ENCODE data around the gene LRRC71. TPM values are rescaled to one million over a fixed set of nuclear protein-coding genes. Genes with fewer than 3 reads are reported as not detected.
A peak's percentile ranks its signal among the peaks of the same experiment; 100 is the strongest.

LRRC71 gene
- total RNA-seq (2013; cell fraction: nucleolus; rRNA removed) = not detected in 2 replicates
- total RNA-seq (2014; rRNA removed) (not detected in 2 replicates), total RNA-seq (2014; rRNA removed; fragmentation: Illumina TruSeq; extraction: Trizol) (not detected in 2 replicates), total RNA-seq (2021) (not detected in 2 replicates), polyA plus RNA-seq (2011; rRNA removed) (not detected in 2 replicates), polyA plus RNA-seq (2014; fragmentation: Illumina TruSeq; extraction: Trizol) (not detected in 2 replicates), polyA plus RNA-seq (2014; fragmentation: Nextera tagmentation; extraction: Ambion mirVana) (not detected), polyA plus RNA-seq (2014; rRNA removed) (not detected in 2 replicates), polyA plus RNA-seq (2016; fragmentation: Nextera tagmentation; extraction: Ambion mirVana) (not detected), polyA minus RNA-seq (2011; rRNA and poly(A)+ RNA removed) (not detected in 2 replicates), Bru-seq, nascent RNA (not detected), BruChase-seq, experiment 1, labeled RNA remaining after a 6-hour chase (not detected), BruChase-seq, experiment 2, labeled RNA remaining after a 2-hour chase (not detected)
- not detected for polyA plus RNA-seq (2011; ENCODE audit: low read depth)
- polyA plus RNA-seq (2011; cell fraction: cytosol; rRNA removed) = not detected in 2 replicates
- not detected in 2 replicates for polyA plus RNA-seq (2011; cell fraction: nucleus; rRNA removed)
- not detected in 2 replicates for polyA plus RNA-seq (2012)
- polyA minus RNA-seq (2011; cell fraction: cytosol; rRNA and poly(A)+ RNA removed) = not detected in 2 replicates
- polyA minus RNA-seq (2011; cell fraction: nucleus; rRNA and poly(A)+ RNA removed) = not detected in 2 replicates
- long read RNA-seq, experiment 1 = 0 reads
- long read RNA-seq, experiment 2 = 0 reads

- POLR2A ChIA-PET = no interaction called here
- CTCF ChIA-PET = interaction anchor here (1.1 to 1.7 kb wide), 2 partner anchors 8 to 154 kb away, joined by 3 to 4 read pairs; no protein-coding TSS in a partner anchor
- no peak within 1 kb of the TSS for H2AFZ ChIP-seq (ENCODE audit: control insufficient read depth, low read depth, low read length)
- SMC1A ChIA-PET (ENCODE audit: uncharacterized antibody, unreplicated experiment) = no interaction called here
- FAIRE-seq = no peak
- H3K4me1 ChIP-seq (ENCODE audit: control insufficient read depth, insufficient read depth, low read length) = no peaks in the 10 kb centered on the region
- peak; percentile 90 for ATAC-seq
- RAD21 ChIA-PET (ENCODE audit: unreplicated experiment) = no interaction called here
- no peak within 1 kb of the TSS for H3K27ac ChIP-seq (ENCODE audit: control insufficient read depth, insufficient read depth)
- H3K79me2 ChIP-seq (ENCODE audit: control insufficient read depth, insufficient read depth, low read length) = no peaks in the 10 kb centered on the region
- 20% methylated on average over 66 of the region's 71 CpGs for WGBS (ENCODE audit: insufficient coverage, insufficient replicate concordance, low lambda C conversion rate, missing lambda C conversion rate)
- intact Hi-C loops (cut with micrococcal nuclease; ENCODE audit: unreplicated experiment) (no loop called here), in situ Hi-C loops (cut with MboI) (no loop called here)
- no peak for TF ChIP-seq HDGF (IDR thresholded peaks at IDR 0.05)
- TF ChIP-seq EED (IDR thresholded peaks at IDR 0.05; ENCODE audit: low read depth) = no peak
- TF ChIP-seq RUNX3 (IDR thresholded peaks at IDR 0.05; ENCODE audit: low read length) = peak; percentile 31; the same call in 1 of the 2 replicates
- peak; percentile 24; the same call in 1 of the 2 replicates for TF ChIP-seq RAD21 (IDR thresholded peaks at IDR 0.05; ENCODE audit: insufficient read depth, low read depth, low read length)
- peak; percentile 35 to 52 (median 41); a peak in 5 of 6 replicates for TF ChIP-seq CTCF (IDR thresholded peaks at IDR 0.05 in 2 of 3, conservative IDR thresholded peaks at IDR 0.05 in 1 of 3; ENCODE audit: control insufficient read depth in 2 of 3, extremely low read depth in 1 of 3, insufficient read depth in 1 of 3, low read depth in 3 of 3, low read length in 3 of 3)
- TF ChIP-seq ESRRA (IDR thresholded peaks at IDR 0.05; ENCODE audit: low read length) = no peak
- H4K20me1 ChIP-seq (ENCODE audit: control insufficient read depth, insufficient read depth) = no peaks in the 10 kb centered on the region
- H3K27me3 ChIP-seq (replicated peaks in 1 of 2; ENCODE audit: control insufficient read depth in 2 of 2, insufficient read depth in 2 of 2, low read length in 1 of 2) = peaks cover 19% of the 10 kb centered on the region in 2 experiments
- no peak within 1 kb of the TSS for H3K9ac ChIP-seq (ENCODE audit: control insufficient read depth, insufficient read depth, low read length)
- no TSS peak for BruUV-seq (replicated peaks)
- no peak within 1 kb of the TSS for H3K4me2 ChIP-seq (ENCODE audit: control insufficient read depth, insufficient read depth)
- DNase-seq (ENCODE audit: low read depth, low spot score) = no peak
- H3K4me3 ChIP-seq = no peak within 1 kb of the TSS
- H3K9me3 ChIP-seq (replicated peaks; ENCODE audit: control insufficient read depth, insufficient read depth, low read length) = no peaks in the 10 kb centered on the region
- H3K36me3 ChIP-seq (ENCODE audit: control insufficient read depth in 2 of 2, insufficient read depth in 2 of 2, low read length in 1 of 2) = no peaks in the 10 kb centered on the region
Observed at GRCh38 chr1:156920233-156921052, at the start of gene LRRC71. Gene LRRC71, plus strand, starts transcription at chr1:156920632. Its CDS starts 172 bp downstream, at chr1:156920804.

All from GM12878 (cell line).